Sigmoid colon (tissue), 4 donors: ENCODE data around the gene CAMTA1.

Source experiments
- CTCF ChIP-seq, 4 experiments: fragments of 450-650 bp in 3 of 4; fragments of 200-600 bp in 1 of 4; IDR thresholded peaks; one replicate each; pipeline ENCODE4 v1.5.1; 2016 to 2019; ENCODE audit warnings: antibody characterized with exemption in 4 of 4, mild to moderate bottlenecking in 3 of 4, moderate library complexity in 2 of 4
- POLR2A ChIP-seq, 2 donors: fragments of 450-650 bp; IDR thresholded peaks; one replicate each; pipeline ENCODE4 v1.6.1; 2016; ENCODE audit warnings: antibody characterized with exemption in 2 of 2, mild to moderate bottlenecking in 2 of 2, moderate library complexity in 2 of 2
- POLR2AphosphoS5 ChIP-seq, 4 donors: sonication (generic); formaldehyde crosslinking; IDR thresholded peaks; one replicate each; pipeline ENCODE4 v1.6.1; 2017; ENCODE audit warnings: antibody characterized with exemption in 4 of 4

GRCh38 chr1:7678491-7679158 is 893.4 kb downstream of the CAMTA1 start:
- TF ChIP-seq CTCF (IDR thresholded peaks at IDR 0.05) (no peak), POLR2A (IDR thresholded peaks at IDR 0.05) (no peak), POLR2AphosphoS5 (IDR thresholded peaks at IDR 0.05) (no peak)
